A375 (cell line): Measurements from ENCODE around the gene FTSJ1. TPM values are rescaled to one million over a fixed set of nuclear protein-coding genes. Genes with fewer than 3 reads are reported as not detected.

Experiments used
- total RNA-seq: library from RNA; depleted of rRNA; stranded (reverse); fragments of >200 nt; shearing (Covaris generic); gene quantifications from 2 replicates; pipeline ENCODE4 v1.2.3, GENCODE V29; 2014; rRNA removed

Gene FTSJ1, protein sequence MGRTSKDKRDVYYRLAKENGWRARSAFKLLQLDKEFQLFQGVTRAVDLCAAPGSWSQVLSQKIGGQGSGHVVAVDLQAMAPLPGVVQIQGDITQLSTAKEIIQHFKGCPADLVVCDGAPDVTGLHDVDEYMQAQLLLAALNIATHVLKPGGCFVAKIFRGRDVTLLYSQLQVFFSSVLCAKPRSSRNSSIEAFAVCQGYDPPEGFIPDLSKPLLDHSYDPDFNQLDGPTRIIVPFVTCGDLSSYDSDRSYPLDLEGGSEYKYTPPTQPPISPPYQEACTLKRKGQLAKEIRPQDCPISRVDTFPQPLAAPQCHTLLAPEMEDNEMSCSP
- total RNA-seq: 115 and 124 TPM in 2 replicates

GRCh38 chrX:48475774-48476577 is at the start of gene FTSJ1:
FTSJ1 (plus strand) TSS chrX:48476199; CDS start chrX:48478048, 1,849 bp downstream.

GRCh38 chrX:48470110-48470832 is 5.7 kb upstream of the FTSJ1 start, which contains the start of gene SLC38A5:
SLC38A5 (minus strand) TSS chrX:48470260; CDS start chrX:48467924, 2,336 bp downstream.

GRCh38 chrX:48508400-48509244 is 32.6 kb downstream of the FTSJ1 start, which contains the start of gene PORCN:
PORCN (plus strand) TSS chrX:48508992; CDS start chrX:48509821, 829 bp downstream.

DNA sequence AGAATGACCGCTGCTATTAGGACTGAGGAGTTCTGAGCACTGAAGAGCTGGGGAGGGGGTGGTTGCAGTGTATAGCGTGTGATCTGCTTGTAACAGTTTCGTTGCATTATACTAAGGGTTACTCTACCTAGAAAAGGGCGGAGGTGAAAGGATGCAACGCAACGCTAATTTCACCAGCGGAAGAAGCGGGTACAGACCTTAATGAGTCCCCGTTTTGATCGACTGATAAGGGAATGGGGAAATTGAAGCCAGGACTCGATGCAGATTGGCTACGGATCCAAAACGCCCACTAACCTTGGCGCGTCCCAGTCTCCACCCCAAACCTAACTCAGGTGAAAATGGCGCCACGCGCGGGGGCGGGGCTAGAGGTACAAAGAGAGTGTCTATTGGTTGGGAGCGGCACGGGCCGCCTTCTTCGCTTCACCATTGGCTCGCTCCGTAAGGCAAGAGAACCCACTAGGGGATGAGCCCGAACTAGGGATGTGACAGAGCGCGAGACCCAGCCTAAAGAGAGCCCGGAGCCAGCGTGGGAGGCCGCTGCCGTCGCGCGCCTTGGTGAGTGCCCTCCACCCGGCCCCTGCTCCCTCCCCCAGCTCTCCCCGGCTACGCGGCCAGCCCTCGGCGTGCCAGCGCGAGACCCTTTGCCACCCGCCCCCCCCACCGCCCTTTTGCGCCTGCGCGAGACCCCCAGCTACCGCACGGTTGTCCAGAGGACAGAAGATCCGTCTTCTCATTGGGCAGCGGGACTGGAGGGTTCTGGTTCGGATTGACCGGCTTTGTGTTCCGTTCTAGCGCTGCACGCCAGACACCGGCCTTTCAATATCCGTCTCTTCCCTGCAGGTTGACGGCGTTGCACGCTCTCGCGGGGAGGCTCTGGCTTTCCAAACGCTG is 45.6 kb downstream of the FTSJ1 start, which contains the start of gene EBP:
EBP (plus strand) TSS at position 456 of the 891 bp plus-strand sequence. CDS start 1,964 bp downstream, outside the sequence.

Other genes starting within 250 kb of the FTSJ1 start
- 0.72 and 2.5 TPM in 2 replicates for gene SSX1, start 220.8 kb upstream of the FTSJ1 start, total RNA-seq
- gene SSX3, start 119.5 kb upstream of the FTSJ1 start, total RNA-seq: not detected in 2 replicates
- 0.53 and 1.0 TPM in 2 replicates for gene SSX4, start 92.7 kb upstream of the FTSJ1 start, total RNA-seq
- 0.53 and 1.0 TPM in 2 replicates for gene SSX4B, start 64.2 kb upstream of the FTSJ1 start, total RNA-seq
- not detected in 2 replicates for gene SLC38A5, start 5.9 kb upstream of the FTSJ1 start, total RNA-seq
- gene PORCN, start 32.8 kb downstream of the FTSJ1 start, total RNA-seq: 19.4 and 26.6 TPM in 2 replicates
- gene EBP, start 45.6 kb downstream of the FTSJ1 start, total RNA-seq: 115 and 136 TPM in 2 replicates
- gene TBC1D25, start 63.5 kb downstream of the FTSJ1 start, total RNA-seq: 8.8 and 13.6 TPM in 2 replicates
- 282 and 286 TPM in 2 replicates for gene RBM3, start 98.3 kb downstream of the FTSJ1 start, total RNA-seq
- gene WDR13, start 121.3 kb downstream of the FTSJ1 start, total RNA-seq: 135 and 153 TPM in 2 replicates
- gene WAS, start 207.6 kb downstream of the FTSJ1 start, total RNA-seq: 0.69 and 1.6 TPM in 2 replicates
- 24.2 and 24.8 TPM in 2 replicates for gene SUV39H1, start 220.5 kb downstream of the FTSJ1 start, total RNA-seq